ENCODE data around the gene TNMD.

Gene TNMD

DNA sequence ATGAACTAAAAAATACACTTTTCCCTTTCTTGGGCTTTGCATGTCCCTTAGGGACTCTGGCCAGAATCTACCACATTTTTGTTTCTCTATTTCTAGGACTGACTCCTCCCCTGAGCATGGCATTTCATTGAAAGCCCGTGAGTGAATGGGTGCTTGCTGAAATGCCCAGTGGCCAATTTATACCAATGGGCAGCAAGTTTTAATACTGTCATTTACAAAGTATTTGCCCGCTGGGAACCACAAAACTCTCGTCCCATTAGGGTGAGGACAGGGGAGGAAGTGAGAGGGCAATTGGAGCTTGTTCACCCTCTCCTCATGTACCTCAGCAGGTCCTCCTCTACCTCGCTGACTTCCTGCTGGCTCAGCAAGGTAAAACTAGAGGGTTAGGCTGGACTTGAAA, 60.4 kb downstream of the TNMD start:
- no peak for DNase-seq

DNA sequence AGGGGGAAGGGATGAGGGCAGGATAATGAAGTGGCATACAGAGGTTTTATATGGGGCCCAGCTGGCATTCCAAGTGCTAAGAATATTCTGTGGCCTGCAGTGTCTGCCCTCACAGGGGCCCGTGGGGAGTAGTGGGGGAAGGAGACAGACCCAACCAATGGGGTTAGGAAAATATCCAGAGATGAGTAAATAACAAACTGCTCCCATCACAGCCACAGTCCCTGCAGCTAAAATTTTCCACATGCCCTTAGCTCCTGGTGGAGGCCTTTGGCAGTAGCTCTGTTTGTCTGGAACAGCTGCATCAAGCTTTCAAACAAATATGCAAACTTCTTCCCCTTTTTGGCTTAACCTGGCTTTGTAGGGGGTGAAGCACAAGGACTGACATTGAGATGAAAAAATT, 62.4 kb downstream of the TNMD start:
- no peak for DNase-seq

DNA sequence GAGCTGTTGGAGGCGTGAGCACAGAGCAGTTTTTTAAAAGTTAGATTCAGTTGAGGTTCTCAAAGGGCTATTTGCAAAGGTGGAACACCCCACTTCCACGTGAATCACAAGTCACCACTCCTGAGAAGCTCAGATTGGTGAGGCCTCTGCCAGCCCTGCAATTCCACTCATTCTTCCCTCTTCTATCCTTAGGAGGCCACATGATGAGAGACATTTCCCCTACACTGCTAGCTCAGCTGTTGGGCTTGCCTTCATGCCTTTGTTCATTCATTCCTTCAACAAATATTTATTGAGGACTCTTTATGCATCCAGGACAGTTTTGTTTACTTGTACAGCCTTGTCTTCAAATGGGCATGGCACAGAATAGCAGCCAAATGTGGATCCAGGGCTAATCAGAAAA, 63.0 kb downstream of the TNMD start:
- no peak for DNase-seq

GRCh38 chrX:100648458-100649417, 64.0 kb downstream of the TNMD start:
- DNase-seq = no peak

Measured in activated CD4-positive, alpha-beta T cell treated with anti-CD3 and anti-CD28 coated beads, Interleukin-2, amount 50 U/mL, for 48 hours (primary cell).